K562 (cell line): Measurements from ENCODE around the gene C1QTNF2. TPM values are rescaled to one million over a fixed set of nuclear protein-coding genes. Genes with fewer than 3 reads are reported as not detected.

ENCODE experiments used
- BHLHE40 ChIP-seq: IDR thresholded peaks from 2 replicates; pipeline ENCODE4 v1.6.1; 2011; ENCODE audit warnings: low read length, improper control_type of control experiment
- CHD4 ChIP-seq: fragments of 200-600 bp; sonication (generic); IDR thresholded peaks from 3 replicates; pipeline ENCODE4 v1.6.1; 2012; ENCODE audit warnings: low read depth, mild to moderate bottlenecking, mixed read lengths, low read length, inconsistent platforms; ENCODE audit not compliant: insufficient read depth, insufficient replicate concordance, poor library complexity, severe bottlenecking
- DDX20 ChIP-seq: fragments of 450-650 bp; IDR thresholded peaks from 2 replicates; pipeline ENCODE4 v1.6.1; 2016; ENCODE audit warnings: missing genetic modification characterization, low read depth, mild to moderate bottlenecking, missing compliant biosample characterization, moderate library complexity
- FOXK1 ChIP-seq: sonication (generic); formaldehyde crosslinking; IDR thresholded peaks from 2 replicates; pipeline ENCODE4 v1.8.0; 2022; ENCODE audit warnings: missing genetic modification reagents, mild to moderate bottlenecking, borderline replicate concordance
- KAT8 ChIP-seq: fragments of 450-650 bp; IDR thresholded peaks from 2 replicates; pipeline ENCODE4 v1.6.1; 2016; ENCODE audit warnings: low read depth, mild to moderate bottlenecking
- KDM1A ChIP-seq, 2 experiments: fragments of 450-650 bp; IDR thresholded peaks; 2 replicates each; pipeline ENCODE4 v1.6.1; 2016; ENCODE audit warnings: mild to moderate bottlenecking in 2 of 2
- KLF16 ChIP-seq: IDR thresholded peaks from 2 replicates; pipeline ENCODE4 v1.6.1; 2016; ENCODE audit warnings: antibody characterized with exemption
- LARP7 ChIP-seq: fragments of 450-650 bp; IDR thresholded peaks from 2 replicates; pipeline ENCODE4 v1.6.1; 2016
- MEIS2 ChIP-seq: fragments of 450-650 bp; IDR thresholded peaks from 2 replicates; pipeline ENCODE4 v1.6.1; 2014; ENCODE audit warnings: mild to moderate bottlenecking; ENCODE audit not compliant: partially characterized antibody
- MNT ChIP-seq, 2 experiments: fragments of 450-650 bp; conservative IDR thresholded peaks; 2 replicates each; pipeline ENCODE4 v1.6.1; 2017; ENCODE audit warnings: mild to moderate bottlenecking in 2 of 2, moderate library complexity in 2 of 2
- MTA2 ChIP-seq: fragments of 450-650 bp; IDR thresholded peaks from 2 replicates; pipeline ENCODE4 v1.6.1; 2016; ENCODE audit warnings: low read depth
- NR2F6 ChIP-seq: fragments of 450-650 bp; formaldehyde crosslinking; IDR thresholded peaks from 2 replicates; pipeline ENCODE4 v1.4.0; 2020; ENCODE audit warnings: mild to moderate bottlenecking
- POLR2AphosphoS5 ChIP-seq: IDR thresholded peaks from 2 replicates; pipeline ENCODE4 v1.6.1; 2011; ENCODE audit warnings: mild to moderate bottlenecking, low read depth, low read length, moderate library complexity; ENCODE audit not compliant: control insufficient read depth, insufficient read depth
- PTTG1 ChIP-seq: fragments of 450-650 bp; IDR thresholded peaks from 2 replicates; pipeline ENCODE4 v1.6.1; 2016; ENCODE audit warnings: low read depth, mild to moderate bottlenecking, missing genetic modification characterization, missing compliant biosample characterization
- SMAD4 ChIP-seq: fragments of 250-450 bp; sonication (Bioruptor Pico); conservative IDR thresholded peaks from 2 replicates; pipeline ENCODE4 v1.8.0; 2021; ENCODE audit warnings: inconsistent platforms, mild to moderate bottlenecking, moderate library complexity
- ZBTB5 ChIP-seq: fragments of 450-650 bp; IDR thresholded peaks from 2 replicates; pipeline ENCODE4 v1.6.1; 2017; ENCODE audit warnings: antibody characterized with exemption
- ZNF12 ChIP-seq: sonication (generic); formaldehyde crosslinking; IDR thresholded peaks from 2 replicates; pipeline ENCODE4 v1.4.0; 2020; ENCODE audit warnings: mild to moderate bottlenecking, missing genetic modification reagents
- ZNF165 ChIP-seq: fragments of 250-450 bp; sonication (Bioruptor Pico); IDR thresholded peaks from 2 replicates; pipeline ENCODE4 v1.4.0; 2020; ENCODE audit warnings: borderline replicate concordance
- ZNF239 ChIP-seq: fragments of 250-450 bp; sonication (Bioruptor Pico); IDR thresholded peaks from 2 replicates; pipeline ENCODE4 v1.4.0; 2020; ENCODE audit warnings: mild to moderate bottlenecking
- ZNF324 ChIP-seq: fragments of 250-450 bp; sonication (Bioruptor Pico); IDR thresholded peaks from 2 replicates; pipeline ENCODE4 v1.4.0; 2020; ENCODE audit warnings: mild to moderate bottlenecking
- ZNF764 ChIP-seq: fragments of 250-450 bp; sonication (Bioruptor Pico); IDR thresholded peaks from 2 replicates; pipeline ENCODE4 v1.4.0; 2020; ENCODE audit warnings: low read depth, mild to moderate bottlenecking, moderate library complexity
- polyA plus RNA-seq, 8 experiments: library from polyadenylated mRNA; depleted of rRNA in 4 of 8; stranded (reverse) in 5 of 8; unstranded in 3 of 8; fragments of >200 nt; fragmentation: Nextera tagmentation in 2 of 8; fragmentation: Illumina TruSeq in 1 of 8; extraction: Ambion mirVana in 2 of 8; extraction: Trizol in 1 of 8; gene quantifications; 2 replicates each; pipeline versions ENCODE4 v1.2.1 to v1.2.3, GENCODE V29; 2011 to 2014; ENCODE audit warnings: inconsistent platforms in 1 of 8, missing spikeins in 1 of 8
- total RNA-seq, 7 experiments: library from RNA; depleted of rRNA in 6 of 7; stranded (reverse); fragments of >200 nt in 6 of 7; fragmentation: Illumina TruSeq in 2 of 7; extraction: Trizol in 2 of 7; gene quantifications; 2 replicates each; pipeline versions ENCODE4 v1.2.1 to v1.2.3, GENCODE V29; 2011 to 2021; ENCODE audit warnings: low replicate concordance in 1 of 7
- TF ChIP-seq, protein P1 (sequence below): fragments of 250-450 bp; sonication (Bioruptor Pico); IDR thresholded peaks from 2 replicates; pipeline ENCODE4 v1.5.0; 2022; ENCODE audit warnings: mild to moderate bottlenecking
- TF ChIP-seq, protein P2 (sequence below): fragments of 200-800 bp; sonication (Bioruptor generic); IDR thresholded peaks from 2 replicates; pipeline ENCODE4 v1.6.1; 2017; ENCODE audit warnings: missing genetic modification characterization, missing compliant biosample characterization

Gene C1QTNF2
- total and polyA plus RNA-seq, 9 of the 15 experiments (the other 6 are each of a cell fraction or from before 2014, with no cell fraction given) = not detected

- TF ChIP-seq LARP7 (no peak), NR2F6 (CRISPR knock-in tag) (no peak), MNT (conservative IDR thresholded peaks at IDR 0.05) (no peak), SMAD4 (CRISPR knock-in tag) (no peak), BHLHE40 (no peak), ZNF165 (CRISPR knock-in tag) (no peak), KDM1A (IDR thresholded peaks at IDR 0.05) (peak in 1 of 2 experiments; percentile 13; a peak in 2 of 4 replicates), CHD4 (no peak), DDX20 (tag) (no peak), MEIS2 (no peak), FOXK1 (no peak), ZNF12 (CRISPR knock-in tag) (no peak), PTTG1 (tag) (no peak), MTA2 (peak; percentile 64), KAT8 (no peak), KLF16 (0 out of 2 replicates have a peak, but pooled peaks have one; percentile 25), ZBTB5 (no peak), ZNF239 (CRISPR knock-in tag) (no peak), ZNF324 (CRISPR knock-in tag) (no peak), ZNF764 (CRISPR knock-in tag) (no peak), POLR2AphosphoS5 (peak; percentile 51; the same call in 1 of the 2 replicates)
- TF ChIP-seq, protein P1, sequence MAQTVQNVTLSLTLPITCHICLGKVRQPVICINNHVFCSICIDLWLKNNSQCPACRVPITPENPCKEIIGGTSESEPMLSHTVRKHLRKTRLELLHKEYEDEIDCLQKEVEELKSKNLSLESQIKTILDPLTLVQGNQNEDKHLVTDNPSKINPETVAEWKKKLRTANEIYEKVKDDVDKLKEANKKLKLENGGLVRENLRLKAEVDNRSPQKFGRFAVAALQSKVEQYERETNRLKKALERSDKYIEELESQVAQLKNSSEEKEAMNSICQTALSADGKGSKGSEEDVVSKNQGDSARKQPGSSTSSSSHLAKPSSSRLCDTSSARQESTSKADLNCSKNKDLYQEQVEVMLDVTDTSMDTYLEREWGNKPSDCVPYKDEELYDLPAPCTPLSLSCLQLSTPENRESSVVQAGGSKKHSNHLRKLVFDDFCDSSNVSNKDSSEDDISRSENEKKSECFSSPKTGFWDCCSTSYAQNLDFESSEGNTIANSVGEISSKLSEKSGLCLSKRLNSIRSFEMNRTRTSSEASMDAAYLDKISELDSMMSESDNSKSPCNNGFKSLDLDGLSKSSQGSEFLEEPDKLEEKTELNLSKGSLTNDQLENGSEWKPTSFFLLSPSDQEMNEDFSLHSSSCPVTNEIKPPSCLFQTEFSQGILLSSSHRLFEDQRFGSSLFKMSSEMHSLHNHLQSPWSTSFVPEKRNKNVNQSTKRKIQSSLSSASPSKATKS (CRISPR knock-in tag) = no peak
- TF ChIP-seq, protein P2, sequence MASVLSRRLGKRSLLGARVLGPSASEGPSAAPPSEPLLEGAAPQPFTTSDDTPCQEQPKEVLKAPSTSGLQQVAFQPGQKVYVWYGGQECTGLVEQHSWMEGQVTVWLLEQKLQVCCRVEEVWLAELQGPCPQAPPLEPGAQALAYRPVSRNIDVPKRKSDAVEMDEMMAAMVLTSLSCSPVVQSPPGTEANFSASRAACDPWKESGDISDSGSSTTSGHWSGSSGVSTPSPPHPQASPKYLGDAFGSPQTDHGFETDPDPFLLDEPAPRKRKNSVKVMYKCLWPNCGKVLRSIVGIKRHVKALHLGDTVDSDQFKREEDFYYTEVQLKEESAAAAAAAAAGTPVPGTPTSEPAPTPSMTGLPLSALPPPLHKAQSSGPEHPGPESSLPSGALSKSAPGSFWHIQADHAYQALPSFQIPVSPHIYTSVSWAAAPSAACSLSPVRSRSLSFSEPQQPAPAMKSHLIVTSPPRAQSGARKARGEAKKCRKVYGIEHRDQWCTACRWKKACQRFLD (CRISPR knock-in tag) = 0 out of 2 replicates have a peak, but pooled peaks have one; percentile 26
Measured at GRCh38 chr5:160378330-160378729, 7.9 kb upstream of the C1QTNF2 start (continued).
